T-helper 1 cell treated with Interleukin-12 subunit alpha and Interleukin-12 subunit beta and Interleukin-4 antibody, amounts not matched to agents 30 μg/mL and 1 μg/mL, for 36 hours (primary cell): Measurements from ENCODE around the gene WFDC10B.
"Not testable (repeated sequence)": the region's sequence is repeated elsewhere in the genome, so short reads cannot be mapped to it uniquely, and the experiment has no call there.

Experiments
- H3K27ac Mint-ChIP-seq: one replicate; pipeline ENCODE4 v1.8.0; 2021; ENCODE audit warnings: mild to moderate bottlenecking, mixed read lengths
- H3K27me3 Mint-ChIP-seq: one replicate; pipeline ENCODE4 v1.8.0; 2021; ENCODE audit warnings: low read depth, mixed read lengths
- H3K36me3 Mint-ChIP-seq: one replicate; pipeline ENCODE4 v1.8.0; 2021; ENCODE audit warnings: low read depth, mixed read lengths
- H3K4me1 Mint-ChIP-seq: one replicate; pipeline ENCODE4 v1.8.0; 2021; ENCODE audit warnings: low read depth, mixed read lengths
- H3K4me3 Mint-ChIP-seq: one replicate; pipeline ENCODE4 v1.8.0; 2021; ENCODE audit warnings: mild to moderate bottlenecking, moderate library complexity, mixed read lengths
- H3K9me3 Mint-ChIP-seq: one replicate; pipeline ENCODE4 v1.8.0; 2021; ENCODE audit warnings: mixed read lengths

Gene WFDC10B

DNA sequence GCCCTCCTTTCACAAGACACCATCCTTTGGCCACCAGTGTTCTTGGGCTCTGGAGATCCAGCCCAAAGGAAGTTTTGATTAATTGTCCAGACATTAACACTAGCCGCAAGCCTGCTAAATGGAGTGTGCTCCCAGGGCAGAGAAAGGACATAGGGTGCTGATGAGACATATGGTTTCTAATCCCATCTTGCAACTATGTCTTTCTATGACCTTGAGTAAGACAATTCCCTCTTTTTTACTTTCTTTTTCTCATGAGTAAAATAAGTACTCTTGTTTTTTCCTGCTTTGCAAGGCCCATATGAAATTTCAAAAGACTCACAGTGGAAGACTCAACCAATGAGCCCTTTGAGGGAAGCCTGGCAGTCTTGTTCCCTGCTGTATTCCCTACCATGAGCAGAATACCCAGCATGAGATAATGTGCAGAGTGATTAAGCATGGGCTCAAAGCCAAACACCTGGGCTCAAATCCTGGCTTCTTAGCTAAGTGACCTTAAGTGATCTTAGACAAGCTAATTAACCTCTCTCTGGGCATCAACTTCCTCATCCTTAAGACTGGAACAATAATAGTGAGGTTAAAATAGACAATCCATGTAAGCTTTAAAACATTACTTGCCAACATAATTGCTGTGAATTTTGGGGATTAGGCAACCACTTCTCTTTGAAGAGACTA lies at the start of gene WFDC10B:
Gene WFDC10B, minus strand, starts transcription at position 51 of the 669 bp plus-strand sequence. CDS start 19,027 bp downstream, outside the sequence.
- Mint-ChIP-seq H3K36me3 (no peaks in the 10 kb centered on the region), H3K9me3 (no peaks in the 10 kb centered on the region), H3K4me3 (no peak within 1 kb of the TSS), H3K4me1 (no peaks in the 10 kb centered on the region), H3K27me3 (peaks cover 30% of the 10 kb centered on the region), H3K27ac (no peak within 1 kb of the TSS)

DNA sequence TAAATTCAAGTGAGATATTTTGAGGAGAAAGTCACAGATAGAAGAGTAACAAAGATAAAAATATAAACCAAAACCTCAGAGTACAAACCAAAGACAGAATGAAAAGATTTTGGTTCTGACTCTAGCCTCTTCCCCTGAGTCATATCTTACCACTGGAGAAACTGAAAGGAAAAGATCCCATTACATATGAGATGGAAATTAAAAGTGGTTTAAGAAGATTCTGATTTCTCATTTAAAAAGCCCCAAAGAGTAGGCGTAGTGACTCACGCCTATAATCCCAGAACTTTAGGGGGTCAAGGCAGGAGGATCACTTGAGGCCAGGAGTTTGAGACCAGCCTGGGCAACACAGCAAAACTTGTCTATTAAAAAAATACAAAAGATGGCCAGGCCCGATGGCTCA lies 47.9 kb upstream of the WFDC10B start:
- Mint-ChIP-seq H3K4me1 (peaks cover 5% of the 10 kb centered on the region), H3K4me3 (no peak overlapping the region), H3K9me3 (peaks cover 12% of the 10 kb centered on the region), H3K27me3 (peaks cover 17% of the 10 kb centered on the region), H3K27ac (no peak overlapping the region), H3K36me3 (no peaks in the 10 kb centered on the region)

DNA sequence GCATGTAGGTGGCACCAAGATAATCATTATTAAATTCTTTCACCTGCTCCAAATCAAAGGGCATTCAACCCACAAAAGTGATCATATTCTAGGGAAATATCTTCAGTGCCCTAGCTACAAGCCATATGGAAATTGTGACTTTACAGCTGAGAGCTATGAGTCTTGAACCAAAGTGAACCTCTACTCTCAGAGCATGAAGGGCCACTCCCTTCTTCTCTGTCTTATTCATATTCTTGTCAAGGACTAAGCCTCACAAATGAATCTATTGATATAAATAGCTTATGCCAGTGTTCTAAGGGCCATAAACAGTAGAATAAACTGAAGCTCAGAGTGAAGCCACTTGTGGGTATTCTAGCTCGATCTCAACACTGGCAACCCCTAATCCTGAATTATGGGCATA lies 46.9 kb upstream of the WFDC10B start:
- H3K4me3 Mint-ChIP-seq, result no peak overlapping the region

DNA sequence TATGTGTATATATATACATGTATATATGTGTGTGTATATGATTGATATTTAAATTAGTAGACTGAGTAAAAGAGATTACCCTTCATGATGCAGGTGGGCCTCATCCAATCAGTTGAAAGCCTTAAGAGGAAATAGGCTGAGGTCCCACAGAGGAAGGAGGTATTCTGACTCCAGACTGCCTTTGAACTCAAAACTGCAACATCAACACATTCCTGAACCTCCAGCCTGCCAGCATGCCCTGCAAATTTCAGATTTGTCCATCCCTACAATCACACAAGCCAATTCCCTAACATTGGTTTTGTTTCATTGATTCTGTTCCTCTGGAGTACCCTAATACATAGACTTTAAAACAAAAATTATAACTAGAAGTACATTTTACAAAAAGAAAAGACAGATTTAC lies 40.2 kb upstream of the WFDC10B start:
- Mint-ChIP-seq H3K27ac (no peak overlapping the region), H3K4me1 (no peaks in the 10 kb centered on the region), H3K9me3 (no peaks in the 10 kb centered on the region), H3K4me3 (no peak overlapping the region), H3K36me3 (no peaks in the 10 kb centered on the region), H3K27me3 (peaks cover 31% of the 10 kb centered on the region)

More for the DNA sequence above, 46.9 kb upstream of the WFDC10B start:
- no peaks in the 10 kb centered on the region for H3K36me3 Mint-ChIP-seq
- peaks cover 12% of the 10 kb centered on the region for H3K9me3 Mint-ChIP-seq
- H3K27ac Mint-ChIP-seq, result no peak overlapping the region
- peaks cover 5% of the 10 kb centered on the region for H3K4me1 Mint-ChIP-seq
- H3K27me3 Mint-ChIP-seq, result peaks cover 26% of the 10 kb centered on the region

DNA sequence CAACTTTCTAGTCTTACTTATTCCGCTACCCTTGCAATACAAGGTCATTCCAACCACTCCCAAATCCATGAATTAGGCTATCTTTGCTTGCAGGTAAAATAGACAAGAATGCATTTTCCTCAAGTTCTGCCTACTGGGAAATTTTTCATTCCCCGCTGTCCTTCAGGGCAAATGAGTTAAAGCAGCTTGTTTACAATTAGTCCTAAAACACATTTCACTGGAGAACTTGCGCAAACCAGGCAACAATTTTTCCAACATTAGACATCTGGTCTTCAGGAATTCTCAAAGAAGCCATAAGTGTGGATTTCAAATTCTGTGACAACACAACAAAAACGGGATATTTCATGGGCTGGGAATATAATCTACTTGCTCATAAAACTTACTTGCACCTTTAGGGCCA lies 37.8 kb upstream of the WFDC10B start:
- Mint-ChIP-seq H3K4me3 (no peak overlapping the region), H3K27ac (no peak overlapping the region), H3K9me3 (no peaks in the 10 kb centered on the region), H3K27me3 (peaks cover 24% of the 10 kb centered on the region), H3K4me1 (no peaks in the 10 kb centered on the region), H3K36me3 (no peaks in the 10 kb centered on the region)

DNA sequence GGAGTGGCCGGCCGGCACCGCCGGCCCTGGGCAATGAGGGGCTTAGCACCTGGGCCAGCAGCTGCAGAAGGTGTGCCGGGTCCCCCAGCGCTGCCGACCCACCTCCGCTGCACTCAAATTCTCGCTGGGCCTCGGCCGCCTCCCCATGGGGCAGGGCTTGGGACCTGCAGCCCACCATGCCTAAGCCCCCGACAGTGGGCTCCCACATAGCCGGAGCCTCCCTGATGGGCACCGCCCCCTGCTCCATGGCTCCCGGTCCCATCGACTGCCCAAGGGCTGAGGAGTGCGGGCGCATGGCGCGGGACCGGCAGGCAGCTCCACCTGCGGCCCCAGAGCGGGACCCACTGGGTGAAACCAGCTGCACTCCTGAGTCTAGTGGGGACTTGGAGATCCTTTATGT lies 31.2 kb upstream of the WFDC10B start:
- H3K4me3 Mint-ChIP-seq, result no peak overlapping the region
- H3K27me3 Mint-ChIP-seq, result peaks cover 16% of the 10 kb centered on the region

DNA sequence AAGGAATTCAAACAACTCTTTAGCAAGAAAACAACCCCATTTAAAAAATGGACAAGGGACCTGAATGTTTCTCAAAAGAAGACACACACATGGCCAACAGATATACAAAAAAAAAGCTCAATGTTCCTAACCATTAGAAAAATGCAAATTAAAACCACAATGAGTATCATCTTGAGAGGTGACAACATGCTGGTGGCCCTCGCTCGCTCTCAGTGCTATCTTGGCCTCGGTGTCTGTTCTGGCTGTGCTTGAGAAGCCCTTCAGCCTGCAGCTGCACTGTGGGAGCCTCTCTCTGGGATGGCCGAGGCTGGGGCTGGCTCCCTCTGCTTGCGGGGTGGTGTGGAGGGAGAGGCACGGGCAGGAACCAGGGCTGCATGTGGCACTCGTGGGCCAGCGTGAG lies 30.7 kb upstream of the WFDC10B start:
- Mint-ChIP-seq H3K9me3 (peaks cover 22% of the 10 kb centered on the region), H3K27me3 (peaks cover 14% of the 10 kb centered on the region), H3K27ac (no peak overlapping the region)

More for the DNA sequence above, 31.2 kb upstream of the WFDC10B start:
- Mint-ChIP-seq H3K4me1 (no peaks in the 10 kb centered on the region), H3K27ac (no peak overlapping the region), H3K9me3 (peaks cover 19% of the 10 kb centered on the region), H3K36me3 (peaks cover 1% of the 10 kb centered on the region)

DNA sequence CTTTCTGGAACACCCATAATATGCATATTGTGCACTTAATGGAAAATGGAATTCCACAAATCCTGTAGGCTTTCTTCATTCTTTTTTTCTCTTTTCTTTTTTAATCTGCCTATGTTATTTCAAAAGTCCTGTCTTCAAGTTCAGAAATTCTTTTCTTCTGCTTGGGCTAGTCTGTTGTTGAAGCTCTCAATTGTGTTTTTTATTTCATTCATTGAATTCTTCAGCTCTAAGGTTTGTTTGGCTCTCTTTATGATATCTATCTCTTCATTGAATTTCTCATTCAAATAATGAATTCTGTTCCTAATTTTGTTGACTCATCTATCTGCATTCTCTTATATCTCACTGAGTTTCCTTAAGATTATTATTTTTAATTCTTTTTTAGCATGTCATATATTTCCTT lies 27.4 kb upstream of the WFDC10B start:
- Mint-ChIP-seq H3K27me3 (peaks cover 4% of the 10 kb centered on the region), H3K4me3 (no peak overlapping the region), H3K27ac (no peak overlapping the region), H3K36me3 (peaks cover 1% of the 10 kb centered on the region), H3K4me1 (no peaks in the 10 kb centered on the region), H3K9me3 (peaks cover 22% of the 10 kb centered on the region)

More for the DNA sequence above, 30.7 kb upstream of the WFDC10B start:
- Mint-ChIP-seq H3K4me1 (no peaks in the 10 kb centered on the region), H3K4me3 (no peak overlapping the region), H3K36me3 (peaks cover 1% of the 10 kb centered on the region)

DNA sequence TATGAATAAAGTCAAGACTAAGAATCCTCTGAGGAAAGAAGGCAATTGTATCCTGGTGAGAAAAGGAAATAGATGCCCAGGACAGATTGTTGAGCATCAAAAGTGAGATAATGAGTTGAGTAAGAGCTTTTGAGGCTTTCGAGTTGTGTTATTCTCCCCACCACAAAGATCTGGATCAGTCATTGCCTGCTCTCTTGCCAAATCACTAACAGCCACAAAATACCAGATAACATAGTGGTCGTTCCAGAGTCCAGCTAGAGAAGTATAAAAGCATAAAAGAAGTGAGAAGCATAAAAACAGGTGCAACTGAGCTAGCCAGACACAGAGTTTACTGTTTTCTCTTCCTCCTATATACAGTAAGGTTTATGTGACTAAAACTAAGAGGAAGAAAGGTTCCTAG lies 22.2 kb upstream of the WFDC10B start:
- H3K4me1 Mint-ChIP-seq, result no peaks in the 10 kb centered on the region
- H3K9me3 Mint-ChIP-seq, result peaks cover 10% of the 10 kb centered on the region
- no peaks in the 10 kb centered on the region for H3K36me3 Mint-ChIP-seq
- H3K4me3 Mint-ChIP-seq, result no peak overlapping the region
- peaks cover 21% of the 10 kb centered on the region for H3K27me3 Mint-ChIP-seq
- no peak overlapping the region for H3K27ac Mint-ChIP-seq

DNA sequence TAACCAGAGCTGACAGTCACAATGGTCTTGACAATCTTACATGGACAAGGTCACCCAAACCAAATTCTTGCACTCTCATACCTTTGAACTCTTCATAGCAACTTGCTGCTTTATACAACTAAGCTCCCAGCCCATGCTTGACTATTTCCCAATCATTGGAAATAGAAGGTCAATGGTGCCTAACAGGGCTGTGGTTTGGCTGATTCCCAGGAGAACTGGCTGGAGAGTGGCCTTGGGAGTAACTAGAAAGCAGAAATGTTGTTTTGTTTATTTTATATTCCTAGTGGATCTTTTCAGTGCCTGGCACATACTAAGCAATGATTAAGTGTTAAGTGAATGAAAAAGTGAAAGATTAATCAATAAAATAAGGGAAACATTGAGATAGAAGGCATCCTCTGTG lies 20.3 kb upstream of the WFDC10B start:
- Mint-ChIP-seq H3K4me1 (no peaks in the 10 kb centered on the region), H3K9me3 (no peaks in the 10 kb centered on the region), H3K27ac (no peak overlapping the region), H3K4me3 (no peak overlapping the region), H3K36me3 (no peaks in the 10 kb centered on the region), H3K27me3 (peaks cover 22% of the 10 kb centered on the region)

DNA sequence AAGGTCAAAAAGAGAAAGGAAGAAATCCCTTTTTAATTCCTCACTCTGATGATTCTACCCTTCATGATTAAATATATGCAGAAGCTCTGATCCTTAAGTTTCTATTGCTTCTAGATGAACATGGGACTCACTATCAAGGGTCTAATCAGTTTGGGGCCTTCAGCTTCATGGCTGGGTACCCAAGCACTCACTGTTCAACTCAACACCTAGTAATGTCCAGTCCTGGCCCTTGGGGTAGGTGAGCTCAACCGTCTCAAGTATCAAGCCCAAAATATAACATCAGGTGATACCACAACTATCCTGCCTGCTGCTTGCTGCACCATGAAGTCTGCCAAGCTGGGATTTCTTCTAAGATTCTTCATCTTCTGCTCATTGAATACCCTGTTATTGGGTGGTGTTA lies 17.2 kb upstream of the WFDC10B start, which contains the start of gene SPINT4:
Gene SPINT4, plus strand, starts transcription at position 301 of the 400 bp plus-strand sequence. Its CDS starts 21 bp downstream, at position 322.
- Mint-ChIP-seq H3K27me3 (peaks cover 42% of the 10 kb centered on the region), H3K4me1 (no peaks in the 10 kb centered on the region), H3K4me3 (no peak within 1 kb of the TSS), H3K9me3 (peaks cover 3% of the 10 kb centered on the region), H3K27ac (no peak within 1 kb of the TSS), H3K36me3 (no peaks in the 10 kb centered on the region)

DNA sequence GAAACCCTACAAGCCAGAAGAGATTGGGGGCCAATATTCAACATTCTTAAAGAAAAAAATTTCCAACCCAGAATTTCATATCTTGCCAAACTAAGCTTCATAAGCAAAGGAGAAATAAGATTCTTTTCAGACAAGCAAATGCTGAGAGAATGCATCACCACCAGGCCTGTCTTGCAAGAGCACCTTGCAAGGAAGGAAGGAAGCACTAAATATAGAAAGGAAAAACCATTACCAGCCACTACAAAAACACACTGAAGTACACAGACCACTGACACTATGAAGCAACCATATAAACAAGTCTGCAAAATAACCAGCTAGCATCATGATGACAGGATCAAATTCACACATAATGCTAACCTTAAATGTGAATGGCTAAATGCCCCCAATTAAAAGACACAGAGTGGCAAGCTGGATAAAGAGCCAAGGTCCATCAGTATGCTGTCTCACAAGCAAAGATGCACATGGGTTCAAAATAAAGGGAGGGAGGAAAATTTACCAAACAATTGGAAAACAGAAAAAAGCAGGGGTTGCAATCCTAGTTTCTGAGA lies 11.4 kb upstream of the WFDC10B start:
- H3K27ac Mint-ChIP-seq, H3K4me3 Mint-ChIP-seq, H3K4me1 Mint-ChIP-seq, H3K9me3 Mint-ChIP-seq, H3K36me3 Mint-ChIP-seq: not testable (repeated sequence)
- peaks cover 29% of the 10 kb centered on the region for H3K27me3 Mint-ChIP-seq

DNA sequence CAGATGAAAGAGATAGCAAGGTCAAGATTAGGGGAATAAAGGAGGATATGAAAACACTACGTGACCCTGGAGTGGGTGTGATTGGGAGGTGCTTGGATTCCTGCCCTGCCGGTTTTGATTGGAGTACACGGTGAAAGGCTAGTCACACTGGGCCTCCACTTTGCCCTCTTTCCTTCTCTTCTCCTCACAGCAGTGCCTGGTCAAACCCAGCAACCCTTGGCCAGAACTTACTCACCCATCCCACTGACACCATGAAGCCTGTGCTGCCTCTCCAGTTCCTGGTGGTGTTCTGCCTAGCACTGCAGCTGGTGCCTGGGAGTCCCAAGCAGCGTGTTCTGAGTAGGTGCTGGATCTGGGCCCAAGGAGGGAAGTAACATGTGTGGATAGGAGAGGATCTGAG lies 2.9 kb downstream of the WFDC10B start, which contains the start of gene WFDC13:
Gene WFDC13, plus strand, starts transcription at position 166 of the 400 bp plus-strand sequence. Its CDS starts 86 bp downstream, at position 252.
- Mint-ChIP-seq H3K4me3 (no peak within 1 kb of the TSS), H3K36me3 (no peaks in the 10 kb centered on the region), H3K4me1 (no peaks in the 10 kb centered on the region), H3K27ac (no peak within 1 kb of the TSS), H3K27me3 (peaks cover 17% of the 10 kb centered on the region), H3K9me3 (no peaks in the 10 kb centered on the region)

DNA sequence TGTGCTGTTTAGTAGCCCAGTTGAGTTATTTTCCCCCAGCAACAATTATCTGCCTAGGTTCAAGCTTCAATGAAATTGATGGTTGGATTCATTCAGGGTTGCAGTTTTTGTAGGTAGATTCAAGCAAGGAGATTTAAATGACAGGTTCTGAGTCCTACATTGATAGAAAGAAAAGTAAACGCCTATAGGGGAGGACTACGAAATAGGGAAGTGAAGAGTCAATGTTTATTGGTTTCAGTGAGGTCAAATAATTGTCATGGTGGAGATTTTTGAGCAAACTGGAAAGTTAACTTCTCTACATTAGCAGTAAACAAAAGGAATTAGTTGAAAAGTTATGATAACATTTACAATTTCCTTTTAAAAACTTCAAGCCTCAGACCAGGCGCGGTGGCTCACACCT lies 3.7 kb downstream of the WFDC10B start:
- Mint-ChIP-seq H3K9me3 (no peaks in the 10 kb centered on the region), H3K4me1 (no peaks in the 10 kb centered on the region), H3K36me3 (no peaks in the 10 kb centered on the region), H3K4me3 (no peak overlapping the region), H3K27me3 (peaks cover 17% of the 10 kb centered on the region), H3K27ac (no peak overlapping the region)

DNA sequence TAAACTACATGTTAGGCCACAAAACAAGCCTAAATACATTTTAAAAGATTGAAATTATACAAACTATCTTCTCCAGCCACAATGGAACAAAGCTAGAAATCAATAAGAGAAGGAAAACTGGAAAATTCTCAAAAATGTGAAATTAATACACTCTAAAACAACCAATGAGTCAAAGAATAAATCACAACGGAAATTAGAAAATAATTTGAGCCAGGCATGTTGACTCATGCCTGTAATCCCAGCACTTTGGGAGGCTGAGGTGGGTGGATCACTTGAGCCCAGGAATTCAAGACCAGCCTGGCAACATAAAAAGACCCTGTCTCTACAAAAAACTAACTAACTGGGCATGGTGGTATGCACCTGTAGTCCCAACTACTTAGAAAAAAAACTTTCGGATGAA lies 9.3 kb downstream of the WFDC10B start:
- H3K4me3 Mint-ChIP-seq, result no peak overlapping the region
- H3K27ac Mint-ChIP-seq, result no peak overlapping the region
- H3K9me3 Mint-ChIP-seq, result no peaks in the 10 kb centered on the region
- H3K27me3 Mint-ChIP-seq, result peaks cover 10% of the 10 kb centered on the region
- no peaks in the 10 kb centered on the region for H3K4me1 Mint-ChIP-seq
- H3K36me3 Mint-ChIP-seq, result no peaks in the 10 kb centered on the region
